MG63 (cell line): ENCODE measurements around the gene CCDC60. TPM values are rescaled to one million over a fixed set of nuclear protein-coding genes. Genes with fewer than 3 reads are reported as not detected.

Experiments
- DNase-seq: peaks from one replicate; pipeline ENCODE4 v3.0.0-alpha.2; 2020
- H3K27me3 ChIP-seq: fragments of 250-450 bp; sonication (Bioruptor Pico); 2 replicates; pipeline ENCODE4 v1.5.1; 2020; ENCODE audit warnings: mild to moderate bottlenecking, moderate library complexity
- H3K36me3 ChIP-seq: fragments of 250-450 bp; sonication (Bioruptor Pico); 2 replicates; pipeline ENCODE4 v1.5.1; 2020; ENCODE audit warnings: mild to moderate bottlenecking, moderate library complexity
- H3K4me3 ChIP-seq: fragments of 250-450 bp; sonication (Bioruptor Pico); 2 replicates; pipeline ENCODE4 v1.5.1; 2020; ENCODE audit warnings: mild to moderate bottlenecking, moderate library complexity
- H3K9me3 ChIP-seq: fragments of 250-450 bp; sonication (Bioruptor Pico); 2 replicates; pipeline ENCODE4 v1.5.1; 2020; ENCODE audit warnings: mild to moderate bottlenecking, moderate library complexity
- total RNA-seq: library from RNA; depleted of rRNA; stranded (reverse); fragments of >200 nt; shearing (Covaris generic); gene quantifications from 2 replicates; pipeline ENCODE4 v1.2.3, GENCODE V29; 2014; ENCODE audit warnings: low replicate concordance; rRNA removed

The CCDC60 gene, protein sequence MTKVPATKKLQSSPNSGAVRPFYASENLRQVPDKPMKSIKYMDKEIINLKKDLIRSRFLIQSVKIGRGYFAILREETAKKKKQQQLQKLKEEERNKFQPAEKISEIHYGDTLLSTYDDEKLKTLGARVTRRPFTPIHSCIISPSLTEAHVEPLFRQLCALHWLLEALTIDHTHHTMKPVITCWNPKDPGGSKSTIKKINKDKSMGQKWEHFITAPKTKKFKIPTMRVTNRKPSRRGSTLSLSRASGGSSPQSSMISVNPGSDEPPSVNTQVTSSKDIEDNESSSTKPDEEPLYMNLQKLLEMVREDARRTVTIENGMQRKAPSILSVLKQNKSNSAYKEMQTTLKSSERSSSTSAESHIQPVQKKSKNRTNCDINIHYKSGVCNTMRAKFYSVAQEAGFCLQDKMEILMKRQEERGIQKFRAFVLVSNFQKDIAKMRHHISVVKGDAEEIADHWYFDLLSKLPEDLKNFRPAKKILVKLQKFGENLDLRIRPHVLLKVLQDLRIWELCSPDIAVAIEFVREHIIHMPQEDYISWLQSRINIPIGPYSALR
- total RNA-seq, result not detected in 2 replicates

DNA sequence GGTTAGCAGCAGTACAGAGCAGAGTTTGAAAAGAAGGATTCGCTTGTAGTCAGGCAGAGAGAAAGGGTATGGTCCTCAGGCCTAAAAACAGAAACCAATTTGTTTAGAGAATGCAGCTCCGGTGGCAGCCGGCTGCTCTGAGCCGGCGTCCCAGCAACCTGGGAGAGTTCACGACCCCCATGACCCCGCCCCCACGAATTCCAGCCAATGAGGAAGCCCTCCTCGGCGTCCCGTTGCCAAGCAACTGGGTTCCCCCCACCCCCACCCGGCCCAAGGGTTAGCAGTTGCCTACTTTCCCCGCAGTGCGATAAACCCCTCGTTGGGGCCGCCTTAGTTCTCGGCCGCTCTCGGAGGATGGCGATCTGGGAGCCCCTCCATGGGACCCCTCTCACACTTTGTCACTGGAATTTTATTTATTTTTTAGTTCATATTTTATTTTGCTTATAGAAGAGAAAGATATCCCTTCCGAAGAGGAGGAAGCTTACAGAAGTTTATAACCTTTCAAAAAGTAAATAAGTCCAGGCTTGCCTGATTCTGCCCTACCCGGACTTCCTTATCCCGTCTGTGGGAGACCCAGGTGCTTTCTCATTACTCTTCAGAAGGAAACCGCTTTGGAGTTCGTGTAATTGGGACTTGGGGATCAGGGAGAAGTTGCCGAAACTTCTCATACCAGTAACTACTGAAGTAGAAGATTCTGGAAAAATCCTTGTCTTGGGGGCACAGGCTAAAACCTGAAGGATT lies at the start of gene CCDC60:
Gene CCDC60, plus strand, starts transcription at position 300 of the 741 bp plus-strand sequence. CDS start 448 bp downstream, outside the sequence.
- DNase-seq, result no peak
- Histone ChIP-seq H3K4me3 (no peak within 1 kb of the TSS), H3K27me3 (no peaks in the 10 kb centered on the region), H3K36me3 (no peaks in the 10 kb centered on the region), H3K9me3 (no peaks in the 10 kb centered on the region)

DNA sequence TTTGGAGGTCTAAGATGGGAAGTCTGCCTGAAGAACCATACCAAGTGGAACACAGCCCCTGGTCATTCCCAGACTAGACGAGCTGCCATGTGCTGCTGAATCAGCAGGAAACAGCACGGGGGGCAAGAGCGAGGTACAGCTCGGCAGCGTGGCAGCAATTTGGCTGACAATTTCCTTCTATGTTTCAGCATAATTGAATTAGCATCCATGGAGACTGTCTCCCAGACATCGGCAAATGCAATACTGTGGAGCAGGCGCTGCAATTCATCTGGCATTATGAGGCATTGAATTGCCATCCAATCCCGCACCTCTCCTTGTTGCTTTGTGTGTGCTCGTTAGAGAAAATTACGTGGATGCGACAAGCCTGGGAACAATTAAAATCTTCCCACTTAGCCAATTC lies 46.0 kb upstream of the CCDC60 start:
- Histone ChIP-seq H3K4me3 (no peak overlapping the region), H3K9me3 (no peaks in the 10 kb centered on the region), H3K36me3 (no peaks in the 10 kb centered on the region), H3K27me3 (no peaks in the 10 kb centered on the region)
- DNase-seq, result no peak

DNA sequence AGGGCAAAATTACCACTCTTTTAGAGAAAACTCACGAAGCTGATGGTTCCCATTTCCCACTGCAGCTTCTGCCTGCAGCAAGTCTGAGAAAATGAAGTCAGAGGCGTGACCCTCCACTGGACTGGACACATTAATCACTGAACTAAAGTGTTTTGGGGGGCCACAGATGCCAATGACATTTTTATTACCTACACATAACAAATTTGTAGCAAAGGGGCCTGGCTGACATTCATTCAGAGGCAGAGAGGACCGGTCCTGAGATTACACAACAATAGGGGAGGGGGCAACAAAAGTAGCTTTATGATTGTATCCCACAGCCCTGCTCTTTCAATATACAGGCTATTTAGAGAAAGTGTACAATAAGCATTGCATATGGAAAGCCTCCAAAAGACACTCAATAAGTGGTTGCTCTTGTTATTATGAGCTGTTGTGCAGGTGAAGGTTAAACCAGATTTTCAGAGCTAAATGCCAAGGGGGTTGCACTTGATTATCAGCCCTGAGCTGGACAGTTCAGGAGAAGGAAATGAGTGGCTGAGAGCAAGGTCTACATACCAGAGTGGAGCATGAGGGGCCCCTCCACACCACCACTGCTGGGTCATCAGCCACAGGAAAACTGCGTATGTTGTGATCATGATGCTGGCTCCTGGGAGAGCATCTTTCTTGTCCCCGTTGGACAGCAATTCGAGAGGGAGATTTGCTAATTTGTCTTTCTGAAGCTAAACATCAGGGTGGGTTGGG lies 41.5 kb upstream of the CCDC60 start:
- H3K27me3 ChIP-seq, result no peaks in the 10 kb centered on the region
- no peak overlapping the region for H3K4me3 ChIP-seq
- H3K36me3 ChIP-seq, result no peaks in the 10 kb centered on the region
- no peaks in the 10 kb centered on the region for H3K9me3 ChIP-seq
- DNase-seq, result no peak

DNA sequence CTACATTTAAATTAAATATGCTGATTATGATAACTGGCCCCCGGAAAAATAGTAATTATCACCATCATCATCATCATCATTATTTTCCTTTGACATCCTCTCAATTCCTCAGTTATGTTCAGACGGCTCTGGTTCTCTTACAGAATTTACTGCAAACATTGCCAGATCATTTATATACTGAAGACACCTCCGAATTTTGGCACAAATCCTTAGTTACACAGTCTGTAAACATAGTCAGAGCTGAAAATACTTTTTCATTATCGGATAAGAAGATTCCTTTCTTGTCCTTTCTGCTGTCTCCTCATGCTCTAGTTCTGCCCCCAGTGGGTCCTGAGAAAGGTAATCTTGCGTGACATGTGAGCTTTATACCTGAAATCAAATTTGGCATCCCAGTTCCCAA lies 40.3 kb upstream of the CCDC60 start:
- Histone ChIP-seq H3K36me3 (no peaks in the 10 kb centered on the region), H3K27me3 (no peaks in the 10 kb centered on the region), H3K9me3 (no peaks in the 10 kb centered on the region), H3K4me3 (no peak overlapping the region)
- no peak for DNase-seq

DNA sequence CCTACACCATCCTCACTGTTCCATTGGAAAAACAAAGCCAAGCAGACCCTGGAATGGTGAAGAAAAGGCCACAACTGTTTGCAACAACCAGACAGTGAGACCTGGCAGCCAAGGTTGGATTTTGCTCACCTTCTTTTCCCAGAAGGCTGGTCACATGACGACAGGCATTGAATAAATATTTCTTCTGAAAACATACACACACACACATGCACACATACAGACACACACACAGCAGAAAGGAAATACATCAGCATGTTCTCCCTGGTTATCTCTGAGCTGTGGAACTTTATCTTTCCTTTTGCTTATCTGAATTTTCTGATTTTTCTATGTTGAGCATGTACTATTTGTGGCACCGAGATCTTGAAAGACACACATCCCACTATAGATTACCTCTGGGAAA lies 38.0 kb upstream of the CCDC60 start:
- Histone ChIP-seq H3K9me3 (no peaks in the 10 kb centered on the region), H3K4me3 (no peak overlapping the region), H3K27me3 (no peaks in the 10 kb centered on the region), H3K36me3 (no peaks in the 10 kb centered on the region)
- no peak for DNase-seq

DNA sequence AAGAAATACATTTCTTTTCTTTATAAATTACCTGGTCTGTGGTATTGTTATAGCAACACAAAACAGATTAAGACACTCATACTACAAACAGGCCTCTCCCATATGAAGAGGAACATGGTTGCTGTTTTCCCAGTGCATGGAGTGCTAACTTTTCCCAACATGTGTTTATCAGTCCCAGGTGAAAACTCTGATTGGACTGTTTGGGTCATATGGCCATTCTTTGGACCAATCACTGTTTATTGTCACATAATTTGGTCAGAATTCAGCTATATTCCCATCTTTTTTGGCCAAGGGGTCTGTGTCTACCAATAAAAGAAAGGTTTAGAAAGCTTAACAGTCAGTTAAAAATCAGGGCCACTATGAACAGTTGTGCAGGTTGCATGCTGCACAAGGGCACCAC lies 35.4 kb upstream of the CCDC60 start:
- no peaks in the 10 kb centered on the region for H3K27me3 ChIP-seq
- no peaks in the 10 kb centered on the region for H3K9me3 ChIP-seq
- H3K36me3 ChIP-seq, result no peaks in the 10 kb centered on the region
- DNase-seq, result no peak
- H3K4me3 ChIP-seq, result no peak overlapping the region

DNA sequence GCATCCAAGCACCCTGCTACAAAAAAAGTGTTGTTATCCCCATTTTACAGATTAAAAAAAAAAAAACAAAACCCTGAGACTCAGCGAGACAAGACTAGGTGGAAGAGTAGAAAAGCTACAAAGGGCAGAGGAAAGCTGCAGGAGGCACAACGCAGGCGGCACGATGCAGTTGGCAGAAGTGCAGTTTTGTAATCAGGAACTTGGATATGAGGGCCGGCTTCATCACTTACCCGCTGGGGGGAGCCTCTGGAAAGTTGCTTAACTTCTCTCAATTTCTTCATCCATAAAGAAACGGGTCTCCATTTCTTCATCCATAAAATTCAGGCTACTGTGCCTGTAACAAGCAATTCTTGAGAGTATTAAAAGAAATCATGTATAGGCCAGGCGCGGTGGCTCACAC lies 33.1 kb upstream of the CCDC60 start:
- no peaks in the 10 kb centered on the region for H3K36me3 ChIP-seq
- DNase-seq, result peak; percentile 3
- H3K27me3 ChIP-seq, result no peaks in the 10 kb centered on the region
- H3K4me3 ChIP-seq, result no peak overlapping the region
- H3K9me3 ChIP-seq, result no peaks in the 10 kb centered on the region

DNA sequence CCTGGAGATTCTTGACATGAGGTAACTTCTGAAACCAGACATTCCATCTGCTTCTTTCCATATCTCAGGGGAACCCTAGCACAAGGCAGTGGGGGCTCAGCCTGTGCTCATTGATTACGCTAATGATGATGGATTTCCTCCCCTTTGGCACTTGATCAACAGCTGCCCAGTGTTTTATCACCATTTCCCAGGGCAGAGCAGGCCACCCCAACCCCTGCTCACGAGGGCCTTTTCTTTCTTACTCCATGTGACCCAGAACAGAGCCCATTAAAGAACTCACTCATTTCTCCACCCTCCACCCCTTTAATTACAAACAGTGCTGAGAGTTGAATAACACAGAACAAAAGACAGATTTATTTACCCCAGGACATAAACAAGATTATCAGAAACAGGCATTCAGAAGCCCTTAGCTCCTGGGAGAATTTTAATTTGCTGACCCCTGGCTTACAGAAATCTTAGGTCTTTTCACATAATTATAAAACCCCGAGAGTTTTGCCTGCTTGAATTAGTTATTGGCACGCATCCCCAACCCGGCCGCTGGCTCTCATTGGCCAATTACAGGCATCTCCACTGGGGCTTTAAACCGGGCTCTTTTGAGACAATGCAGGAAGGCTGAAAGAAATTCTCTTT lies 32.0 kb upstream of the CCDC60 start:
- Histone ChIP-seq H3K36me3 (no peaks in the 10 kb centered on the region), H3K27me3 (no peaks in the 10 kb centered on the region), H3K4me3 (no peak overlapping the region), H3K9me3 (no peaks in the 10 kb centered on the region)
- DNase-seq, result no peak

DNA sequence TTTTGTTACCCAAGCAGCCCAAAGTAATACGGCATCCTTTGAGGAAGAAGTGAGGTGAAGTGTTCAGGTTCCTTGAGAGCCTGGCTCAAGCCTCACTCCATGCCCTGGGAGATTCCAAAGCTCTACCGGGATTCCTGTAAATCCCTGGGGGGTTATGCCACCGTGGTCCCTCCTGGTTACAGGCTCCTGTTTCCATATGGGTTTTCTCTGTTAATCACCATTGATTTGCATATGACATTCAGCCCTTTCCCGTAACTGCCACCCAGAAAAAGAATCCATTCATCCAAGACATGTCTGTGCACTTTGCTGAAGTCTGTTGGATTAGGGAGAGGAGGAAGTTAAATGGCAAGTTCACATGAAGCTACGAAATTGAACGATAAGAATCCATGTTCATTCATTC lies 27.9 kb upstream of the CCDC60 start:
- no peak overlapping the region for H3K4me3 ChIP-seq
- H3K36me3 ChIP-seq, result no peaks in the 10 kb centered on the region
- H3K9me3 ChIP-seq, result no peaks in the 10 kb centered on the region
- DNase-seq, result no peak
- no peaks in the 10 kb centered on the region for H3K27me3 ChIP-seq

DNA sequence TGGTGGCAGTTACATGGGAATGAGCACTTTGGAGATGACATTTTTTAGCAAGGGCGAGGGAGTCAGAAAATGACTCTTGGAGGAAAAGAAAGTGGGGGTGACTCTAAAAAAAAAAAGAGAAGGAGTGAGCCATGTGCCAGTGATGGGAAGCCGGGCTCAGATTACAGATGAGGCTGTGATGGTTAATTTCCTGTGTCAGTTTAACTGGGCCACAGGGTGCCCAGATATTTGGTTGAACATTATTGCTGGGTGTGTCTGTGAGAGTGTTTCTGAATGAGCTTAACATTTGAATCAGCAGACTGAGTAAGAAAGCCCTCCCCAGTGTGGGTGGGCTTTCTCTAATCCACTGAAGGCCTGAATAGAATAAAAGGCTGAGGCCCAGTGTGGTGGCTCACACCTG lies 26.8 kb upstream of the CCDC60 start:
- H3K27me3 ChIP-seq, result no peaks in the 10 kb centered on the region
- no peaks in the 10 kb centered on the region for H3K9me3 ChIP-seq
- no peak for DNase-seq
- no peaks in the 10 kb centered on the region for H3K36me3 ChIP-seq
- H3K4me3 ChIP-seq, result no peak overlapping the region

DNA sequence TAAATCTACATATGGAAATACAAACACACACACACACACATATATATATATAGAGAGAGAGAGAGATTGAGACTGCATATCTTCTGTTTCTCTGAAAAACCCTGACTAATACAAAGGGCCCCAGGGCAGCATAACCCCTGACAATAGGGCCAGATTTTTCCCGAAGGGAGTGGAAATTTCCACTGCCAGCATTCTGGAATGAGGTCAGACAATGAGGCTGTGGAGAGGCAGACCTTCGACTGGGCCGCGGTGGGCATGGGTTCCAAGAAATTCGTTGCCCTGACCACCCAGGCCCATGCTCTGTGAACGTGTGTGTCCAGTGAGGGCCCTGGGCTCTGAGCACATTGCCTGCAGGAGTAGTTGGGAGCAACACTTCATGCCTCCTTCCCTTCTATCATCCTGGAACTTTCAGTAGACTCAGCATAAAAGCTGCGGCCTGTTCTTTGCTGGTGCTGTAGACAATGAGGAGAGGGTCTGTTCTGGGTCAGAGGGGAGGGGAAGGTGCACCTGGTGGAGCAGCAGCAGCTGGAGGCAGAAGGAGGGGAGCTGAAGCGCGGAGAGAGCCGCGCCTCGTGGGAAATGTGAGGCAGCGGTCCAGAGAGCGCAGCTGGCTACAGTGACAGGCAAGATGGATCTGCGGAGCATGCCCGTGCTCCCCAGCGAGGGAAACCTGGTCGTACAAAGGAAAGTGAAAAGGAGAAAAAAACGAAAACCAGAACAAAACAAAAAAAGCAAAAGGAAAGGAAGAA lies 25.6 kb upstream of the CCDC60 start:
- no peak for DNase-seq
- H3K4me3 ChIP-seq, result no peak overlapping the region
- H3K27me3 ChIP-seq, result no peaks in the 10 kb centered on the region
- no peaks in the 10 kb centered on the region for H3K36me3 ChIP-seq
- no peaks in the 10 kb centered on the region for H3K9me3 ChIP-seq

DNA sequence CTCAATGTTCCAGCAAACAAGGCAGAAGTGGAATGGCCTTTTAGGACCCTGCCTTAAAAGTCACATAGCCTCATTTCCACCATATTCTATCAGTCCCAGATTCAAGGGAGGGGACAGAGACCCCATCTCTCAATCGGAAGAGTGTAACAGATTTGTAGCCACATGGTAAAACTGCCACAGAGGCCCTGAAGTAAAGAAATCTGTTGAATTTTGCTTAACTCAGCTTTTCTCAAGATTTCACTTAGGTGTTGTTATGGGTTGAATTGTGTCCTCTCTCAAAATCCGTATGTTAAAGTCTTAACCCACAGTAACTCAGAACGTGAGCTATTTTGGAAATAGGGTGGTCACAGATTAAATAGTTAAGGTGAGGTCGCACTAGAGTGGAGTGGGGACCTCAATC lies 22.7 kb upstream of the CCDC60 start:
- Histone ChIP-seq H3K9me3 (no peaks in the 10 kb centered on the region), H3K36me3 (no peaks in the 10 kb centered on the region), H3K27me3 (no peaks in the 10 kb centered on the region), H3K4me3 (no peak overlapping the region)
- no peak for DNase-seq

DNA sequence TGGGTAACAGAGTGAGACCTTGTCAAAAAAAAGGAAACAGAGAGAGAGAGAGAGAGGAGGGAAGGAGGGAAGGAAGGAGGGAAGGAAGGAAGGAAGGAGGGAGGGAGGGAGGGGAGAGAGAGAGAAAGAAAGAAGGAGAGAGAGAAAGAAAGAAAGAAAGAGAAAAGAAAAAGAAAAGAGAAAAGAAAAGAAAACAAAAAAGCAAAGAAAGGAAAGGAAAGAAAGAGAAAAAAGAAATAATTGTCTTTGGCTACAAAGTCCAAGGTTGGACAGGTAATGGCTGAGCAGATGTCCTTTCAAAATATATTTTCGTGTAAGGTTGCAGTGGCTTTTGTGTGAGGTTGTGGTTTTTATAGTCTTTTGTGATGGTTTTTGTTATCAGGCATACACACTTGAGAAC lies 21.6 kb upstream of the CCDC60 start:
- Histone ChIP-seq H3K4me3 (no peak overlapping the region), H3K36me3 (no peaks in the 10 kb centered on the region)

DNA sequence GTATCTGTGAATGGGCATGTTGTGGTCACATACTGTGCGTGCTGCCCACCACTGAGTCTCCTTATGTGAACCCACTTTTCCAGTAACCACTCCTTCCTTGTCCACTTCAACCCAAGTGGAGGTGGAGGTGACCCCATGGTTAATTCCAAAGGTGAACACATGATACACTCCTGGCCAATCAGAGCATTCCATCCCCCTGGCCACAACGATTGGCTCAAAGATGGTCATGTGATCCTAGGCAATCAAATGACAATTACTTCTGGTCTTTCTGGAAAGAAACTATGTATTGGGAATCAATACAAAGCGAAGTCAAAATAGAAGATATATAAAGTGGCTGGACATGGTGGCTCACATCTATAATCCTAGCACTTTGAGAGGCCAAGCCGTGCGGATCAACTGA lies 20.2 kb upstream of the CCDC60 start:
- Histone ChIP-seq H3K4me3 (no peak overlapping the region), H3K9me3 (no peaks in the 10 kb centered on the region), H3K36me3 (no peaks in the 10 kb centered on the region), H3K27me3 (no peaks in the 10 kb centered on the region)
- no peak for DNase-seq

More for the DNA sequence above, 21.6 kb upstream of the CCDC60 start:
- no peak for DNase-seq
- Histone ChIP-seq H3K9me3 (no peaks in the 10 kb centered on the region), H3K27me3 (no peaks in the 10 kb centered on the region)

DNA sequence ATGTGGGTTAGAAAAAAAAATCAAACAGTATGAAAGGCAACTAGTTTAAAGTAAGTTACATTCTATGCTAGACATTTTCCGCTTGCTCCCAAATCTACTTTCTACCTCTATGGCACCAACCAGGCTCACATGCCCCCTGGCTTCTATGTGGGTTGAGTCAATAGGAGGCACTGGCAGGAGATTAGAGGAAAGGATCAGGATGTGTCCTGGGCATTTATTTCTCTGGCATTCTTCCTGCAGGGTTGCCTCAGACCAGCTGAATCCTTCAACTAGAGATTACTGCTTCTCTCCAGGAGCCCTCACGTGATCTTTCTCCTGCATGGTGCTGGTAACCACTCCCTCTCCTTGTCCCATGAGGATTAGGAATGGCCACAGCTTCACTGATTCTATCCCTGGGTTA lies 14.9 kb upstream of the CCDC60 start:
- Histone ChIP-seq H3K4me3 (no peak overlapping the region), H3K9me3 (no peaks in the 10 kb centered on the region), H3K36me3 (no peaks in the 10 kb centered on the region), H3K27me3 (no peaks in the 10 kb centered on the region)
- DNase-seq, result peak; percentile 13

DNA sequence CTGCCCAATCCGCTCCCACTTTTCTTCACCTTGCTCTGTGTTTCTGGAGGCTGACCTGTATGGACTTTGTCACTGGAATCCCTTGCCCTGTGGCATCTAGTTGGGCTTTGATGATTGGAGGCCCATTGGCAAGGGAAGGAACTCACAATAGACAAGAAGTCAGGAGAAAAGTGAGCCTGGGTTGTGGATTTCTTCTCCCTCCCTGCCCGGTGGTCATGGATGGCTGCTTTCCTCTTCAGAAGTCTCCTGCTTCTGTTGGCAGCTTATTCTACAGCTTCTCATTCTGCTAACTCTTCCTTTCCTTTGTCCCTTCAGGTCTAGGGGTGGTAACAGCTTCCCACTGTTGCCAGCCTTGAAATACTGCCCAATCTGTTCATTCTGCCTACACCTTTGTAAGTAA lies 13.9 kb upstream of the CCDC60 start:
- no peaks in the 10 kb centered on the region for H3K27me3 ChIP-seq
- H3K9me3 ChIP-seq, result no peaks in the 10 kb centered on the region
- no peak overlapping the region for H3K4me3 ChIP-seq
- DNase-seq, result no peak
- no peaks in the 10 kb centered on the region for H3K36me3 ChIP-seq
